Ectodermal cell (in vitro differentiated cells): Measurements from ENCODE around the gene PKN1.

ENCODE experiments used
- H3K27ac ChIP-seq: 2 replicates; pipeline ENCODE4 v1.7.0; 2013; ENCODE audit warnings: mild to moderate bottlenecking, low read depth, low read length; ENCODE audit not compliant: insufficient read depth, poor library complexity, severe bottlenecking
- H3K27me3 ChIP-seq: 2 replicates; pipeline ENCODE4 v1.7.0; 2013; ENCODE audit warnings: mild to moderate bottlenecking, low read length; ENCODE audit not compliant: insufficient read depth, control insufficient read depth, poor library complexity, severe bottlenecking
- H3K36me3 ChIP-seq: one replicate; pipeline ENCODE4 v1.7.0; 2013; ENCODE audit warnings: low read length; ENCODE audit not compliant: control insufficient read depth, insufficient read depth
- H3K4me1 ChIP-seq: one replicate; pipeline ENCODE4 v1.7.0; 2013; ENCODE audit warnings: low read length; ENCODE audit not compliant: control insufficient read depth, insufficient read depth
- H3K4me3 ChIP-seq: 2 replicates; pipeline ENCODE4 v1.7.0; 2013; ENCODE audit warnings: low read depth, low read length, control low read depth; ENCODE audit not compliant: insufficient read depth
- H3K9me3 ChIP-seq: 2 replicates; pipeline ENCODE4 v1.7.0; 2013; ENCODE audit warnings: mild to moderate bottlenecking, low read length, moderate library complexity; ENCODE audit not compliant: control insufficient read depth
- WGBS, 2 experiments: methylation state at CpG; one replicate each; pipeline ENCODE4 v1.1.7; 2013; ENCODE audit warnings: missing lambda C conversion rate in 2 of 2; 5-methylcytosine and 5-hydroxymethylcytosine counted together

The PKN1 gene

GRCh38 chr19:14516048-14516534 is 83.0 kb downstream of the PKN1 start:
- Histone ChIP-seq H3K36me3 (peaks cover 11% of the 10 kb centered on the region), H3K9me3 (no peaks in the 10 kb centered on the region), H3K4me3 (no peak overlapping the region), H3K27me3 (no peaks in the 10 kb centered on the region), H3K27ac (no peak overlapping the region), H3K4me1 (no peaks in the 10 kb centered on the region)
- 91 to 94% methylated on average over 15 of the region's 15 CpGs for WGBS, 2 experiments

DNA sequence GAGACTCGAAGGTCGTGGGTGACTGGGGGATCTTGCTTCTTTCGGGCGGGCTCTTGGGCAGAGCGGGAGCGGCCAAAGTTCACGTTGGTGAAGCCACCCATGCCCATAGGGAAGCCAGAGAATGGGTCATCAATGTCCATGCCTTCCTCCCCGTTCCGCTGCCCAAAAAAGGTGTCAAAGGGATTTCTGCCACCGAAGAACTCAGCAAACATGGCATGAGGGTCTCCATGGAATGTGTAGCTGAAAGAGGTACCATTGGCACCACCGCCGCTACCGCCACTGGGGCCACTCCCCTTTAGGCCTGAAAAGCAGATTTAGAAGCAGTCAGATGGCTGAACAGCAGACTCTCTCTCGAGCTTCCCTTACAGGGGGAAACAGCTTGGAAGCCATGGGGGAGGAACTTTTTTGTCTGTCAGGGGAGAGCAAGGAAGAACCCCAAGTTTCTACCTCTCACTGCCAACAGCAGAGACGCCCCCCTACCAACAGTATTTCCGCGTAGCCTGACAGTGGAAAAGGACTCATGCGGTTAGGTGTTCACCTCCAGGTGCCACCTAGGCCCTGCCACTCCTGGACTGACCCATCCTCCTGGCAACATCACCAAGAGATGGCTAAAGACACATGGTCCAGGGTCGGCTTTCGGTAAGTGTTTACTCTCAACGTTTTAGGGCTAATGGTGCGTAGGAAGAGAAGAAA is 83.8 kb downstream of the PKN1 start:
- Histone ChIP-seq H3K36me3 (peaks cover 11% of the 10 kb centered on the region), H3K9me3 (no peaks in the 10 kb centered on the region), H3K4me3 (peak overlapping the region; percentile 92), H3K27ac (no peak overlapping the region), H3K4me1 (no peaks in the 10 kb centered on the region), H3K27me3 (no peaks in the 10 kb centered on the region)
- WGBS, 2 experiments, result 60 to 63% methylated on average over 18 to 20 of the region's 22 CpGs

DNA sequence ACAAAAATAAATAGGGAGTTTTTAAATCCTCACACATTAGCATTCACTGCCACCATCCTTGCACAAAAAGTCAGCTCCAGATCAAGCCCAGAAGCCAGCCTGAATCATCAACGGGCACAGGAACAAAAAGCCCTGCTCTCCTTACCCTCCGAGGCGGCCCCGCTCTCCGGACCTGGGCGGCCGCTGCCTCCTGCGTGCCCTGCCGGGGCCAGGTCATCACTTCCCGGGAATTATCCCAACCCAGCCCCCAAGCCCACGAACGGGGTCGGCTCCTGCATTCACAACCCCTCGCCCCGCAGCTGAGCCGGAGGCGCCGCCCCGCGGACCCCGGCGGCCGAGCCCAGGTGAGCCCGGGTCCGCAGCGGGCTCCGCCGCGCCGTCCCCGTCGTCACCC is 84.3 kb downstream of the PKN1 start:
- Histone ChIP-seq H3K9me3 (no peaks in the 10 kb centered on the region), H3K27ac (no peak overlapping the region), H3K4me1 (no peaks in the 10 kb centered on the region), H3K36me3 (peaks cover 11% of the 10 kb centered on the region), H3K4me3 (peak overlapping the region; percentile 92), H3K27me3 (no peaks in the 10 kb centered on the region)
- 0% methylated on average over 32 of the region's 32 CpGs for WGBS, 2 experiments

GRCh38 chr19:14517840-14518505 is 84.9 kb downstream of the PKN1 start, which contains the start of gene DNAJB1:
Gene DNAJB1 (minus strand): TSS chr19:14518397. CDS start chr19:14518349, 48 bp downstream.
- H3K27me3 ChIP-seq, result no peaks in the 10 kb centered on the region
- H3K4me3 ChIP-seq, result peak within 1 kb of the TSS; percentile 92
- peak within 1 kb of the TSS; percentile 91 for H3K27ac ChIP-seq
- peaks cover 11% of the 10 kb centered on the region for H3K36me3 ChIP-seq
- no peaks in the 10 kb centered on the region for H3K9me3 ChIP-seq
- WGBS, 2 experiments, result 0% methylated on average over 82 of the region's 82 CpGs
- no peaks in the 10 kb centered on the region for H3K4me1 ChIP-seq

DNA sequence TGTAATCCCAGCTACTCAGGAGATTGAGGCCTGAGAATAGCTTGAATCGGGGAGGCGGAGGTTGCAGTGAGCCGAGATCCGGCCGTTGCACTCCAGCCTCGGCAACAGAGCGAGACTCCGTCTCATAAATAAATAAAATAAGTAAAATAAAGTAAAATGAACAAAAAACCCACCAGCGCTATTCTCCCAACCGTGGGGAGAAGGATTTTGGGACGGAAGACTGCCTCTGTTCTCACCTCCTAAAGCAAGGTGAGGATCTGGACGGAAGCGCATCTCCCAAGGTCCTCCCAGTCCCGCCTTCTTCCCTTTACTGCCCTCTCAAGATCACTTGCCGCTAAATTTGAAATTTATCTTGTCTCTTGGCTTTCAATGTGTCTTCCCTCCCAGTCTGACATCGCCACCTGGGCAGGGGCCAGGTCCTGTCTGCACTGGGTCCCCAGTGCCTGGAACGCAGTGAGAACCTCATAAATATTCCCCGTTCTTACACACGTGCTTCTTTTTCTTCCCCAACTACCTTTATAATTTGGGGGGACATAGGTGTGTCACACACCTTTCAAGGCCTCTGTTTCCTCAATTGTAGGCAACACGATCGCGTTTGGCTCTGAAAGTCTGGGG is 86.2 kb downstream of the PKN1 start:
- WGBS, 2 experiments, result 94 to 95% methylated on average over 19 to 20 of the region's 22 CpGs
- Histone ChIP-seq H3K27ac (no peak overlapping the region), H3K36me3 (peaks cover 11% of the 10 kb centered on the region), H3K9me3 (no peaks in the 10 kb centered on the region), H3K4me3 (no peak overlapping the region), H3K4me1 (no peaks in the 10 kb centered on the region), H3K27me3 (no peaks in the 10 kb centered on the region)

GRCh38 chr19:14519860-14520407 is 86.8 kb downstream of the PKN1 start:
- no peaks in the 10 kb centered on the region for H3K4me1 ChIP-seq
- no peaks in the 10 kb centered on the region for H3K27me3 ChIP-seq
- no peak overlapping the region for H3K4me3 ChIP-seq
- H3K36me3 ChIP-seq, result peaks cover 8% of the 10 kb centered on the region
- no peaks in the 10 kb centered on the region for H3K9me3 ChIP-seq
- no peak overlapping the region for H3K27ac ChIP-seq
- WGBS, 2 experiments, result 69 to 82% methylated on average over 2 of the region's 2 CpGs

GRCh38 chr19:14520543-14520942 is 87.4 kb downstream of the PKN1 start:
- Histone ChIP-seq H3K27me3 (no peaks in the 10 kb centered on the region), H3K4me1 (no peaks in the 10 kb centered on the region), H3K4me3 (no peak overlapping the region), H3K27ac (no peak overlapping the region), H3K9me3 (no peaks in the 10 kb centered on the region), H3K36me3 (peaks cover 2% of the 10 kb centered on the region)
- 91 to 93% methylated on average over 4 of the region's 4 CpGs for WGBS, 2 experiments
